NCI-H2196 treated with DMSO at 0.1 percent for 48 hours (cell line): ENCODE measurements around the gene SBNO2.

Source experiments
- DNase-seq: peaks from one replicate; lab custom pipeline; 2025; ENCODE audit not compliant: unreplicated experiment; lab: John Stamatoyannopoulos, UW

The SBNO2 gene

GRCh38 chr19:1090731-1091543 is 83.1 kb downstream of the SBNO2 start:
- no peak for DNase-seq

GRCh38 chr19:1089891-1090290 is 84.2 kb downstream of the SBNO2 start:
- no peak for DNase-seq

- DNase-seq, result no peak
These were observed 84.8 kb downstream of the SBNO2 start for GRCh38 chr19:1089126-1089771.

GRCh38 chr19:1088416-1089010 is 85.6 kb downstream of the SBNO2 start:
- DNase-seq, result no peak

- DNase-seq, result no peak
These were observed 86.2 kb downstream of the SBNO2 start for GRCh38 chr19:1087813-1088415.

- no peak for DNase-seq
These were observed 87.5 kb downstream of the SBNO2 start for GRCh38 chr19:1086613-1087012.

- no peak for DNase-seq
These were observed 88.2 kb downstream of the SBNO2 start for GRCh38 chr19:1085676-1086442.

GRCh38 chr19:1085053-1085658 is 88.9 kb downstream of the SBNO2 start:
- no peak for DNase-seq

- no peak for DNase-seq
These were observed 89.8 kb downstream of the SBNO2 start for GRCh38 chr19:1084024-1084868.

- DNase-seq, result no peak
These were observed 90.9 kb downstream of the SBNO2 start for GRCh38 chr19:1082928-1083816.

GRCh38 chr19:1082165-1082927 is 91.7 kb downstream of the SBNO2 start:
- DNase-seq, result peak; percentile 96

GRCh38 chr19:1081301-1082164 is 92.5 kb downstream of the SBNO2 start:
- DNase-seq, result no peak

GRCh38 chr19:1080360-1081161 is 93.5 kb downstream of the SBNO2 start:
- no peak for DNase-seq

GRCh38 chr19:1079566-1080111 is 94.4 kb downstream of the SBNO2 start:
- no peak for DNase-seq

- DNase-seq, result no peak
These were observed 97.1 kb downstream of the SBNO2 start for GRCh38 chr19:1076951-1077350.

- DNase-seq, result no peak
These were observed 98.1 kb downstream of the SBNO2 start for GRCh38 chr19:1076046-1076386.
